ENCODE data around the gene NKIRAS2. TPM values are rescaled to one million over a fixed set of nuclear protein-coding genes. Genes with fewer than 3 reads are reported as not detected.

Gene NKIRAS2
- polyA plus RNA-seq, 1 donor: 49.4 TPM

- no peak for DNase-seq
These were observed 5.3 kb downstream of the NKIRAS2 start for GRCh38 chr17:42025191-42025579.

- no peak for DNase-seq
These were observed 6.0 kb downstream of the NKIRAS2 start for GRCh38 chr17:42025936-42026335.

- no peak for DNase-seq
These were observed 7.1 kb downstream of the NKIRAS2 start for GRCh38 chr17:42026857-42027589.

- no peak for DNase-seq
These were observed 7.7 kb downstream of the NKIRAS2 start for GRCh38 chr17:42027590-42027889.

- DNase-seq: no peak
These were observed 8.3 kb downstream of the NKIRAS2 start for GRCh38 chr17:42027961-42028790.

- DNase-seq: no peak
These were observed 8.9 kb downstream of the NKIRAS2 start for GRCh38 chr17:42028791-42029127.

- no peak for DNase-seq
These were observed 11.7 kb downstream of the NKIRAS2 start for GRCh38 chr17:42031584-42031983.

- DNase-seq: no peak
These were observed 14.2 kb downstream of the NKIRAS2 start for GRCh38 chr17:42034059-42034458.

GRCh38 chr17:42038221-42038973 is 18.5 kb downstream of the NKIRAS2 start:
- DNase-seq: no peak

GRCh38 chr17:42039794-42040763 is 20.2 kb downstream of the NKIRAS2 start:
- no peak for DNase-seq

GRCh38 chr17:42040818-42041217 is 20.9 kb downstream of the NKIRAS2 start:
- no peak for DNase-seq

- no peak for DNase-seq
These were observed 21.7 kb downstream of the NKIRAS2 start for GRCh38 chr17:42041619-42042018.

- no peak for DNase-seq
These were observed 22.9 kb downstream of the NKIRAS2 start for GRCh38 chr17:42042598-42043319.

- no peak for DNase-seq
These were observed 25.8 kb downstream of the NKIRAS2 start for GRCh38 chr17:42045719-42046118.

GRCh38 chr17:42047343-42047742 is 27.5 kb downstream of the NKIRAS2 start:
- no peak for DNase-seq

- DNase-seq: no peak
These were observed 30.0 kb downstream of the NKIRAS2 start for GRCh38 chr17:42049834-42050392.

- DNase-seq: no peak
These were observed 30.6 kb downstream of the NKIRAS2 start, which contains the start of gene C17orf113 for GRCh38 chr17:42050393-42051012. Gene C17orf113 (minus strand): TSS chr17:42050601. CDS start chr17:42043376, 7,225 bp downstream.

GRCh38 chr17:42051013-42051400 is 31.1 kb downstream of the NKIRAS2 start:
- DNase-seq: no peak

- DNase-seq: no peak
These were observed 31.8 kb downstream of the NKIRAS2 start for GRCh38 chr17:42051645-42052044.

- DNase-seq: no peak
These were observed 32.5 kb downstream of the NKIRAS2 start for GRCh38 chr17:42052346-42052877.

Measured in left kidney (tissue), 2 donors.